Tibial nerve (tissue), 4 donors: ENCODE measurements around the gene CABP1. TPM values are rescaled to one million over a fixed set of nuclear protein-coding genes. Genes with fewer than 3 reads are reported as not detected.

ENCODE experiments used
- DNase-seq, 2 donors: peaks; one replicate each; pipeline ENCODE4 v3.0.0-alpha.2; 2019; ENCODE audit warnings: low spot score in 2 of 2
- H3K27ac ChIP-seq, 4 donors: fragments of 200-600 bp; sonication (generic) in 3 of 4; one replicate each; pipeline ENCODE4 v1.5.1; 2017 to 2019; ENCODE audit warnings: mild to moderate bottlenecking in 1 of 4
- H3K27me3 ChIP-seq, 2 donors: fragments of 200-600 bp; sonication (generic) in 1 of 2; one replicate each; pipeline versions ENCODE4 v1.5.1 to v1.6.0; 2017 to 2019
- H3K36me3 ChIP-seq, 3 donors: fragments of 200-600 bp; sonication (generic); one replicate each; pipeline ENCODE4 v1.5.1; 2018 to 2019
- H3K4me1 ChIP-seq, 4 donors: fragments of 200-600 bp; sonication (generic) in 3 of 4; one replicate each; pipeline ENCODE4 v1.5.1; 2017 to 2019
- H3K4me3 ChIP-seq, 4 donors: fragments of 200-600 bp; sonication (generic) in 3 of 4; one replicate each; pipeline ENCODE4 v1.5.1; 2017 to 2019; ENCODE audit warnings: mild to moderate bottlenecking in 1 of 4, moderate library complexity in 1 of 4
- H3K9me3 ChIP-seq, 4 donors: fragments of 200-600 bp; sonication (generic) in 3 of 4; one replicate each; pipeline ENCODE4 v1.5.1; 2017 to 2019
- CTCF ChIP-seq, 5 experiments: fragments of 200-600 bp in 3 of 5; fragments of 450-650 bp in 2 of 5; sonication (generic) in 3 of 5; IDR thresholded peaks; one replicate each; pipeline ENCODE4 v1.5.1; 2016 to 2019; ENCODE audit warnings: antibody characterized with exemption in 5 of 5, mild to moderate bottlenecking in 3 of 5, moderate library complexity in 2 of 5
- EP300 ChIP-seq, 2 donors: sonication (generic); formaldehyde crosslinking; IDR thresholded peaks; one replicate each; pipeline ENCODE4 v1.6.1; 2017; ENCODE audit warnings: antibody characterized with exemption in 2 of 2, mild to moderate bottlenecking in 1 of 2
- POLR2A ChIP-seq, 2 donors: fragments of 450-650 bp; IDR thresholded peaks; one replicate each; pipeline ENCODE4 v1.6.1; 2017; ENCODE audit warnings: antibody characterized with exemption in 2 of 2, mild to moderate bottlenecking in 2 of 2, moderate library complexity in 2 of 2
- WGBS, 2 donors: methylation state at CpG; one replicate each; pipeline ENCODE4 v1.1.5; 2018; 5-methylcytosine and 5-hydroxymethylcytosine counted together
- total RNA-seq, 4 donors: library from RNA; depleted of rRNA; stranded (reverse); fragments of >200 nt; gene quantifications; one replicate each; pipeline ENCODE4 v1.1.0, GENCODE V29; 2016

The CABP1 gene
- total RNA-seq, 4 donors from 2014 or later, result 0.21 to 0.22 TPM; not detected in 2

- WGBS, 2 donors, result 68 to 85% methylated on average over 4 of the region's 4 CpGs
- no peak overlapping the region for H3K27ac ChIP-seq
- H3K4me3 ChIP-seq, result no peak overlapping the region
- no peaks in the 10 kb centered on the region for H3K9me3 ChIP-seq
- peaks cover 5 to 58% of the 10 kb centered on the region in 2 donors for H3K27me3 ChIP-seq
- DNase-seq, result no peak
- peaks cover 0 to 18% (median 6%) of the 10 kb centered on the region in 4 donors for H3K4me1 ChIP-seq
- no peaks in the 10 kb centered on the region for H3K36me3 ChIP-seq
- TF ChIP-seq POLR2A (IDR thresholded peaks at IDR 0.05) (no peak), CTCF (IDR thresholded peaks at IDR 0.05) (no peak), EP300 (IDR thresholded peaks at IDR 0.05) (no peak)
Observed at GRCh38 chr12:120642826-120643225, 2.4 kb downstream of the CABP1 start.

- WGBS, 2 donors, result 84 to 85% methylated on average over 4 of the region's 4 CpGs
- Histone ChIP-seq H3K36me3 (no peaks in the 10 kb centered on the region), H3K27me3 (peaks cover 5 to 55% of the 10 kb centered on the region in 2 donors), H3K4me3 (no peak overlapping the region), H3K27ac (no peak overlapping the region), H3K9me3 (no peaks in the 10 kb centered on the region), H3K4me1 (peaks cover 0 to 20% (median 6%) of the 10 kb centered on the region in 4 donors)
- no peak for DNase-seq
- no peak for TF ChIP-seq CTCF (IDR thresholded peaks at IDR 0.05)
- TF ChIP-seq POLR2A (IDR thresholded peaks at IDR 0.05), result no peak
- TF ChIP-seq EP300 (IDR thresholded peaks at IDR 0.05), result no peak
Observed at GRCh38 chr12:120643574-120643973, 3.1 kb downstream of the CABP1 start.

- DNase-seq, result no peak
- H3K9me3 ChIP-seq, result no peaks in the 10 kb centered on the region
- H3K36me3 ChIP-seq, result no peaks in the 10 kb centered on the region
- no peak overlapping the region for H3K4me3 ChIP-seq
- TF ChIP-seq CTCF (IDR thresholded peaks at IDR 0.05) (no peak), EP300 (IDR thresholded peaks at IDR 0.05) (no peak), POLR2A (IDR thresholded peaks at IDR 0.05) (no peak)
- no peak overlapping the region for H3K27ac ChIP-seq
- H3K4me1 ChIP-seq, result peaks cover 0 to 27% (median 11%) of the 10 kb centered on the region in 4 donors
- WGBS, 2 donors, result 65 to 71% methylated on average over 6 of the region's 6 CpGs
- peaks cover 5 to 48% of the 10 kb centered on the region in 2 donors for H3K27me3 ChIP-seq
Observed at GRCh38 chr12:120646044-120646443, 5.6 kb downstream of the CABP1 start.

- Histone ChIP-seq H3K36me3 (no peaks in the 10 kb centered on the region), H3K27ac (no peak overlapping the region), H3K4me3 (no peak overlapping the region), H3K4me1 (peaks cover 0 to 18% (median 7%) of the 10 kb centered on the region in 4 donors), H3K9me3 (no peaks in the 10 kb centered on the region), H3K27me3 (peaks cover 0 to 43% of the 10 kb centered on the region in 2 donors)
- WGBS, 2 donors, result 85 to 89% methylated on average over 13 of the region's 13 CpGs
- TF ChIP-seq POLR2A (IDR thresholded peaks at IDR 0.05) (no peak), CTCF (IDR thresholded peaks at IDR 0.05) (no peak), EP300 (IDR thresholded peaks at IDR 0.05) (no peak)
- no peak for DNase-seq
Observed at GRCh38 chr12:120647375-120647755, 6.9 kb downstream of the CABP1 start.

GRCh38 chr12:120649442-120650232 lies 9.2 kb downstream of the CABP1 start:
- peaks cover 0 to 32% of the 10 kb centered on the region in 2 donors for H3K27me3 ChIP-seq
- H3K27ac ChIP-seq, result peak overlapping the region in 1 of 4 donors; percentile 41
- no peaks in the 10 kb centered on the region for H3K9me3 ChIP-seq
- H3K4me3 ChIP-seq, result peak overlapping the region in 2 of 4 donors; percentile 3 to 46
- peaks cover 0 to 18% (median 7%) of the 10 kb centered on the region in 4 donors for H3K4me1 ChIP-seq
- no peak for DNase-seq
- TF ChIP-seq POLR2A (IDR thresholded peaks at IDR 0.05), result no peak
- TF ChIP-seq CTCF (IDR thresholded peaks at IDR 0.05), result peak in 1 of 5 experiments; percentile 28
- TF ChIP-seq EP300 (IDR thresholded peaks at IDR 0.05), result no peak
- no peaks in the 10 kb centered on the region for H3K36me3 ChIP-seq
- 6 to 21% methylated on average over 20 to 33 of the region's 33 CpGs for WGBS, 2 donors
